Stimulated activated CD4-positive, alpha-beta T cell treated with anti-CD3 and anti-CD28 coated beads, Interleukin-1b, Interleukin-23, amount 100 ng/mL, for 4 hours (primary cell): ENCODE data around the gene TTLL10.
A peak's percentile ranks its signal among the peaks of the same experiment; 100 is the strongest.

Source experiments
- DNase-seq, 2 donors: peaks; one replicate each; pipeline ENCODE4 v3.0.0-alpha.2; 2020; ENCODE audit warnings: low read depth in 2 of 2

TTLL10 gene

DNA sequence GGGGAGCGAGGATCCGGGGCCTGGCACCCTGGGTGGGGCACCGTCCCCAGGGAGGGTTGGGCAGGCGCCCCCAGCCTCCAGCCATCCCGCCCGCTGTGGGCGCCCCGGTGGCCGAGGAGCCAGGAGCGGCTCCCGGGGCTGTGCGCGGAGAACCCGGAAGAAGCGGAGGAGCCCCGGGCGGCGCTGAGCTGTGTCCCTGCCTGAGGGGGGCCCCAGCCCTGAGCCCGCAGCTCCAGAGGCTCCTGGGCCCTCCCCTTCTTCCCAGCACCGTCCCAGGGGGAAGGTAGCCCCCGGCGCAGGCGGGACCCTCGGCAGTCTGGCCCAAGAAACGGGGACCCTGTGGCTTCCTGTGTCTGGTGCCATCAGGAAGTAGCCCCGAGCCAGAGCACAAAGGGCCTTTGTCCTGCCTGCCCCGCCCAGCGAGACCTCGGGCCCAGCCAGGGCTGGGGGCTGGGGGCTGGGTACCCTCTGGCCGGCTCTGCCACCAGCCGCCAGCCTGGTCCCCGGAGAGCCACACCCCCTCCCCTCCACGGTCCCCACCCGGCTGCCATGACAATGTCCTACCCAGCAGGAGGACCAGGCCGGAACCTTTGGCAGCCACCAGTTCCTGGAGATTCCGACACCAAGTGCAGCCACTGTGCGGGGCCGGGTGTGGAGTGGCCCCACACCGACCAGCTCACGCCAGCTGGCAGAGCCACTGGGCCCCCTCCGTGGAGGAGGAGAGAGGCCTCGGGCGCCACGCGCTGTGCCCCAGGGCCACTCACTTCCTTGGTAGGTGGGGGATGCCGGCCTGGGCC is 15.6 kb upstream of the TTLL10 start:
- DNase-seq: peak in 1 of 2 donors; percentile 32

DNA sequence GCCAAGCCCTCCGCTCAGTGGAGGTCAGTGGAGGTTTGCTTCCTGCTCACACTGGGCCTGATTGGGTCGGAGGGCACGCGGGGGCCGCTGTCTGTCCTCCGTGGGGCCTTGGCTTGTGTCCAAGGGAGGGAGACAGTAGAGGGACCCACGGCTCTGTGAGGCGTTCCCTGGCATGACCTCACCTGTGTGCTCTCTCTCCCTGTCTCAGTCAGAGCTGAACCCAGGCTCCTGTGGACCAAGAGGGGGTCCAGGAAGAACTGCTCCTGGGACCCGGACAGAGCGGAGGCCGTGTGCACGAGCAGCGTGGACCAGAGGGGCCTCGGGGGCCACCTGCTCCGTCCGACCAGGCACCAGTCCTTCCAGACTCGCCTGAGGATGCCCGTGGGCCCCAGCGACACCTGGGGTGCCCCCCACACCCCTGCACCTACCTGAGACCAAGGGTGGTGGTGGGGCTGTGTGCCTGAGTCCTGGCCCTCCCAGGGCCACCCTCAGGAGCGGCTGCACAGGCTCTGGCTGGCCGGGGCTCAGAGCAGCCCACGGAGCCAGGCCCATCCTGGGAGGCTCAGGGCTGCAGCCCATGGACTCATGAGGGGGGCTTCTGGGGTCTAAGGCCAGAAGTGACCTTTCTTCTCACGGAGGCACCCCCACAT is 13.3 kb upstream of the TTLL10 start:
- DNase-seq: no peak

DNA sequence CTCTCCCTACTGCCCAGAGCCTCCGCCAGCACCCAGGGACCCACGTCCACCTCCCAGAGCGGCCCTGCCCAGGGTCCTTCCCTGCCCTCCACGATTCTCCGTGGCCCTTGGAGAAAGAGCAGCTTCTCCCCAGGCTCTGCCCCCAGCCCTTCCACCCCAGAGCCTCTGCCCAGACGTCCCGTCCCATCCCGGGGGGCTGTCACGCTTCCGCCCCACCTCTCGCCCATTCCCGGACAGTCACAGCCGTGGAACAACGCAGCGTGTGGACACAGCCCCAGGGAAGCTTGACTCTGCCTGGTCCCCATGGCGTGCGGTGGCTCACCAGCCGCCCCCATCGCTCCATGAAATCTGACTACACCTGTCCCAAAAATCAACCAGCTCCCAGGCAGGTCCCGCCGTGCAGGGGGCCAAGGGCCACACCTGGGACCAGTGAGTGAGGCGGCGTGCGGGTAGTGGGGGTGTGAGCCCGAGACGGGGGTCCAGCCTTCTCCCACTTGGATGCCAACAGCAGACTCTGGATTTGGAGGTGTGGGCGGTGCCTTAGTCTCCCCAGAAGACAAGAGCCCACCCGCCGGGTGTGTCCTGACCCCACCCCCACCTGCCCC is 12.5 kb upstream of the TTLL10 start:
- DNase-seq: no peak

DNA sequence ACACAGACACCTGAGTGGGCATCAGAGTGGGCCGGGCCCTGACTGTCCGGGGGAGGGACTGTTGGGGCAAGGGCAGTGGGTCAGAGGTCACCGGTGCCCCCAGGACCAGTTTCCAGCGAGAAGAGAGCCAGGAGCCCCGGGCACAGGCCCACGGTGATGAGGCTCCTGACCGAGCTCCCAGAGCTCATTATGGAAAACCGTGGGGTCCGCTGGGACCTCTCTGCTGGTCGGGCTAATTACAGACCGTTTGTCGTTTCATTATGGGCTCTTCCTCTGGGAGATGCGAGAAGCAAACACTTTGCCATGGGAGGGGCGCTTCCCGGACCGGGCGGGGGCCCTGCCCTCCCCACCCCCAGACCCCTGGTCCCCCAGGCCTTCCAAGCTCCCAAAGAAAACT is 12.0 kb upstream of the TTLL10 start:
- DNase-seq: no peak

DNA sequence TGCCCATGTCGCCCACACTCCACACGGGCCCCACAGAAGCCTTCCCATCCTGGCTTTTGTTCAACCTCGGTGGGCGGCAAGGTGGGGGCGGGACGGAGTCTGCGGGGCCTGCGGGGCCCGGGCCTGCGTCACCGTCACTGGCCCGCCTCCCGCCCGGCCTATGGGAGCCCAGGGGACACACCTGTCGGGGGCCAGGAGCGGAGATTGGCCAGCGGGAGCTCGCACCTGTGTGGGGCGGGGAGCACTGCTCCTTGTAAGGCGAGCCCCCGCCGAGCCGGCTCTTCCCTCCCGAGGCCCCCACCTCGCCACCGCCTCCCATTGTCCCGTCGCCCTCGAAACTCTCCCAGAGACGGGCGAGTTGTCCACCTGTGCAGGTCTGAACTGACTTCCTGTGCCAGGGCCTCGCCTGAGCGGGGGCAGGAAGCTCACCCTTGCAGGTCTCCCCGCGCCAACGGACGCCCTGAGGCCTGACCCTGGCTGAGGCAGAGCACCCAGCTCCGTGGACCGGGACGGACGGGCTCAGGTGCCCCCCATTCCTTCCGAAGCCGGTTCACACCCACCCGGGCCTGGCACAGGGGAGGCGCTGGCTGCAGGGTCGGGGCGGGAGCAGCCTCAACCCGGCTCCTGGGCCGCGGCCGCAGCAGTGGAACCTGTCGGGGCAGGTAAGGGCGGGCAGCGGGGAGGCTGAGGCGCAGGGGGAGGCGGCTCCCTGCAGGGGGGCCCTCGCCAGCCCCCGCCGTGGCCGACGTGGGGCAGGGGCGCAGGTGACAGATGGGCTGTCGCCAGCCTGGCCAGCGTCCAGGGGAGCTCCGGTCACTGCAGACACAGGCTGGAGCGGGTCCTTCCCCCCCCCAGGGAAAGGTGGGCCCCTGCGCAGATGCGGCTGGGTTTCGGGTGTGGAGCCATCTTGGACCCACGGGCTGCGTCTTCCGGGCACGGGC is 10.8 kb upstream of the TTLL10 start:
- no peak for DNase-seq

DNA sequence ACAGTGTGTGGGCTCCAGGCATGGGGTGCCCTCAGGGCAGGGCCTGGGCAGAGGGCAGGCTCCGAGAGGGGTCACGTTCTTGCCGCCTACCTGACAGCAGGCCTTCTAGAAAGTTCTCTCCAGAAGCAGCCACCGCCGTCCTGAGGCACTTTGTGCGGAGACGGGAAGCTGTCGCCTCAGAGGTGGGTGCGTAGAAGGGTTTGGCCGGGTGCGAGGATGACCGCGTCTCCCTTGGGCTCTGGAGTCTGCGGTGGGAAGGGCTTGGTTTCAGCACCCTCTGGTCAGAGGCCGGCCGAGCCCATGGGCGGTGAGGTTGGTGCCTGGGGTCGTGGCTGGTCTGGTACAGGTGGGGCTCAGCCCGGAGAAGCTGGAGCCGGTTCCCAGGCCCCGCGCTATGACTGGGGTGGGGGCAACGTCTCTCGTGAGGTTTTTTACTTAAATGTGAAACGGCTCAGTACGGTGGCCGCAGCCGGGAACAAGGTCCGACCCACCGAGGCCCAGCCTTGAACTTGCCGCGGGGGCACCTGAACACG is 10.1 kb upstream of the TTLL10 start:
- DNase-seq: no peak

DNA sequence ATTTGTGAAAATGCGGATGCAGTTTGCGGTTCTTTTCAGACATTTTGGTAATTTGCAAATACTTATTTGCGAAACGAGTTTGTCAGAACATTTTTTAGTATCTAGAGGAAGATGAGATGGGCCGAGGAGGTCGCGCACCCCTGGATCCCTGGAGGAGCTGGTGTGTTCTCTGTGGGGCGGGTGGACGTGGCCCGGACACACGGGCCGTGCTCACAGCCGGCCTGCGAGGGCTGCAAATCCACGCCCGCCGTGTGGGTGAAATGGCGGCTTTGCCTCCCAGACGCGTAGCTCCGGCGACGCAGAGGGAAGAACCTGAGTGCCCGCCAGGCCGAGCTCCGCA is 9.3 kb upstream of the TTLL10 start:
- DNase-seq: no peak

DNA sequence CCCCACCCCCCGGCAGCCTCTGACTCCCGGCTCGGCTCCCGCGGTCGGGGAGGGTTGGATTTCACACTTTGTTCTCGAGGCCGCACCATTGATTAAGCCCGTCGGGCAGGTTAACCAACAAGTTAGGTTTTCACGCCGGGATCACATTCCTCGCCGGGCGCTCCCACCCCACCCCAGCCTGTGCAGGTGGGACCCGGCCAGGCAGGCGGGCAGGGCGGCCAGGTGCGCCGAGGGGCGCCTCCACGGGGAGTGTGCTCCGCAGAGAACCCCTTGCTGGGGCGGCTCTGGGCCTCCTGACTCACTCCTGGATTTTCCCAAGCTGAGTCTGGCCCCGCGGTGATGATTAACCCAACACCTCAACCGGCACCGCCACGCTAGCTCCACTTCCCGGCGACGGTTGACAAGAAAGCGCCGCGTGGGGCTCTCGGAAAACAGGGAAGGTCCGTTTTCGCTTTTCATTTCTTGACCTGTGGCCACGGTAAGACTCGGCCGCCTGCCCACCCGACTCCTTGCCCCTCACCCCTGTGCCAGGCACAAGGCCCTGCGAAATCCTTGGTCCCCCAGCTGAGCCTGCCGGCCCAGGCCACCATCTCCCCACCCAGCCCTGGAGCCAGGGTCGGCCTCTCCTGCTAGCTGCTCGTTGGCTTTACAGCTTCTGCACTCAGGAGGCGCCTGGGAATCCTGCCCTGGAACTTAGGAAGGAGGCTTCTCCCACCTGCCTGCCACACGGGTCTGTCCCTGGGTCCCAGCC is 8.8 kb upstream of the TTLL10 start:
- no peak for DNase-seq

DNA sequence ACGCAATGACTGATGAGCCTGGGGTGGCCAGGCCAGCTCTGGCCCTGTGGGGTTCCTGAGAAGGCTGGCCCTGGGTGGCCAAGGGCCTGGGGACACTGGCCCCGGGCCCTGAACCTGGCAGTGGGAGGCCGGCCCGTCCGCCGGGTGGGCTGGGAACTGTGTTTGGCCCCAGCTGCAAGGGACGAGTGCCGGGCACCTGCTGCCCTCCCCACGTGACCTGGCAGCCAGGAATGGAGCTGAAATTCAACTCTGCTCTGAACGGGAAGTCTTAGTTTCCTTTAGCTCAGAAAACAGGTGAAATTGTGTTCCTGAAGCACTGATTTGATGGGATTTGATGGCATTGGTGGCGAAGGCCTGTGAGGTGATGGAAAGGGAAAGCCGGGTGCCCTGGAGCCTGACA is 8.2 kb upstream of the TTLL10 start:
- DNase-seq: no peak

DNA sequence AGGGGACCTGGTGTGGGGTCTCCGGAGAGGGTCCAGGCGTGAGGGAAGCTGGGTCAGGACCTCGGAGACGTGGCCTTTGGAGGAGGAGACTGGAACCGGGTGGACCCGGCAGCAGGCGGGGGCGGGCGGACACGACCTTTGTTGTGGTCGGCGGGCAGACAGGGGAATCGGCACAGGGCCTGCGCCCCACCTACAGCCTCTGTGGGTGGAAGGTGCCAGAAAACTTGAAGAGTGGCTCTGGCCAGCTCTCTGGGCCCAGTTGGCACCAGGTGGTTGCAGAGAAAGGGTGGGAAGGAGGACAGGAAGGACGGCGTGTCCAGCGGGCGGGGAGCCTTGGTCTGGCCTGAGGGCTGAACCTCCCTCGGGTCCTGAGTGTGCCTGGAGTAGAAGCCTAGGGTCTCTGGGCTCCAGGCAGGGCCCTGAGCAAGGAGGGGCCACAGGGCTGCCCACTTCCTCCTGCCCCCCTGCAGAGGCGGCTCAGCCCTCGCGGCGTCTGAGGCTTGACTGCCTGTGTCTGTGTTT is 7.7 kb upstream of the TTLL10 start:
- DNase-seq: no peak

DNA sequence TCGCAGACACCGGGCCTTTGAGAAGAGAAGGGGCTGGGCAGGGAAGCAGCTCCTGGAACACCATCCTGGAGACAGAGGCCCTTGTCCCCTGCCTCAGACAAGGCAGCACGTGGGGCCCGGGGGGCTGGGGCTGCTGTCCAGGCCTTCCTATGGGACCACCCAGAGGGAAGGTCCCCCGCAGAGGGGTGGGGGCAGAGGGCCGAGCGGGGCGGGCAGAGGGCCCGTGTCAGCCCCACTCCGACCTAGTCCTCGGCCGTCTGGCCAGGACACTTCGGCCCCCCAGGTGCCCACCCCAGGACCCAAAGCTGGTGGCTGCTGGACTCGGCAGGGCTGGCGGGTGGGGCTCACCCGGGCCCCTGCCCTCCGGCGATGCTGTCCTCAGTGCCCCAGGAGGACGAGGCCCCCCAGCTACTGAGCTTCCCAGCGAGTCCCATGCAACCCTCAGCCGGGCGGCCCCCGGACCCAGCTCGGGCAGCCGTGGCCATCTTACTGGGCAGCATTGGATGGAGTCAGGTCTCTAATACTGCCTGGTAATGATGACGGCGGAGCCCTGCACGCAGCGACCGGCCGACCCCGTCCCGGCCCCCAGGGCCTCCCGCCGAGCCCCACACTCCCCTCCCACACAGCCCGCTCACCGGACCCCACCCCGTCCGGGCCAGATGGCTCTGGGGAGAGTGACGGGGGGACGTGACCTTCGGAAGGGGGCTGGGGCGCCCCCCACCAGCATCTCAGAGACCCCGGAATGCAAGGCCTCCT is 6.9 kb upstream of the TTLL10 start:
- DNase-seq: no peak

DNA sequence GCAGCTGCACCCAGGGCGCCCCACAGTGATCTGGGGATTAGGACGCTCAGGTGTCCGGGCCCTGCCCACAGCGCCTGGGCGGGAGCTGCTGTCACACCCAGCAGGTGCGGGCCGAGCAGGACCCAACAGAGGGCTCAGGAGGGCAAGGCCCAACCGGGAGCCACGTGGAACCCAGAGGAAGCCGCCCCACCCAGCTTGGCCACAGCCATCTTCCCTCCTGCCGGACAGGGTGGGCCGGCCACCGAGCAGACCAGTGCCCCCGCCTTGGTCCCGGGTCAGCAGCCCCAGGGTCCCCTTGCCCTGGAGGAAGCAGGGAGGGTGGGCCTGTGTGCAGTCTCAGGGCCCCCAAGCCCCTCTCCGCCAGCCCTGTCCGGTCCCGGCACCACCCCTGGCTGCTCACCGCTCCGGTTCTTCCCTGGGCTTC is 6.3 kb upstream of the TTLL10 start:
- DNase-seq: no peak

DNA sequence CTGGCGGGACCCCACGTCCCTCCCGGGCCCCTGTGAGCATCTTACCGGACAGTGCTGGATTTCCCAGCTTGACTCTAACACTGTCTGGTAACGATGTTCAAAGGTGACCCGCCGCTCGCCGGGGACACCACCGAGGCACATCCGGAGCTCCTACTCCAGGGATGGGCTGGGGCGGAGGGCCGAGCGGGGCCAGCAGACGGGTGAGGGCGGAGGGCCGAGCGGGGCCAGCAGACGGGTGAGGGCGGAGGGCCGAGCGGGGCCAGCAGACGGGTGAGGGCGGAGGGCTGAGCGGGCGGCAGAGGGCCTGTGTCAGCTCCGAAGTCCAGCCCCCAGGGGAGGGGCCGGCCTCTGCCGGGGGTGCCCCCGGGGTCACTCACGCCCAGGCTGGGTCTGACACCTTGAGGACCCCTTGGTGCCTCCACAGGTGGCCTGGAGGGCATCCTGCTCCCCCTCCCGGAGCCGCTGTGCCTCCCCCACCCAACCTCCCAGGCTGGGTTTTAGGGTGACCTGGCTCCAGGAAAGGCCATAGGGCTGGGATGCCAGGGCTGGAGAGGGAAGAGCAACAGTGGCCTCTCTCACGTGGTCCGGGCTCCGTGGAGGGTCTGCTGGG is 5.7 kb upstream of the TTLL10 start:
- DNase-seq: no peak

DNA sequence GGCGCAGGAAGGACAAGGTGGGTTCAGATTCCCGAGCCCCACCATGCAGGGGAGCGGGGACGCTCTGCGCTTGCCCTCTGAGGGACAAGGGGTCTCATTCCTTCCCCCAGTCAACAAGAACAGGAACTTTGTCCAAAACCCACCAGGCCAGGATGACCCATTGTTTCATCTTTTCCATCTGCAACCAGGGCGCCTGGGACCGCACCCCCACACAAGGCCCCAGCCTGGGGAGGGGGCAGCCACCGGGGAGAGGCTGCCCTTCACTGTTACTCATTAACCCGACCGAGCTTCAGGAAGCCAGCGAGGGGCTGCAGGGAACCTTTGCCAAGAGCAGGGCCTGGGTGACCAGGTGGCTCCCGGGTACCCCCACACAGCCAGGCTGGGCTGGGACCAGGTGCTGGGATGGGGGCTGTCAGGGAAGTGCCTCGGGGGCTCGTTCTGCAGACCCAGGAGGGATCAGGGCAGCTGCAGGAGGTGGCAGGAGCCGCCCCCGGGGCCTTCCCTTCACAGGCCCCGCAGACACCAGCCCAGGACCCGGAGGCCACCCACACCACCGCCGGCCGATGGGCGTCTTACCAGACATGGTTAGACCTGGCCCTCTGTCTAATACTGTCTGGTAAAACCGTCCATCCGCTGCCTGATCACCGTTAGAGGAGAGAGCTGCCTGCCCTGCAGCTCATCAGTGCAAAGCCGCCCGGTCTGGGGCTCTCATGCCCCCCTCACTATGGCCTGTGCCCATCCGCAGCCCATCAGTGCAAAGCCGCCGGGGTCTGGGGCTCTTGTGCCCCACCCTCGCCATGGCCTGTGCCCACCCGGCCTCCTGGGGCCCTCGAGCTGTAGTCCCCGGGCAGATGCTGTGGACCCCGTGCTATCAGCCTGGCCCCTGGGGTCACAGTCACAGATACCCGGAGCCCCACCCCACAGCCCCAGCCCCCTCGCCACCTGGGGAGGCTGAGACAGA is 4.9 kb upstream of the TTLL10 start:
- DNase-seq: no peak

DNA sequence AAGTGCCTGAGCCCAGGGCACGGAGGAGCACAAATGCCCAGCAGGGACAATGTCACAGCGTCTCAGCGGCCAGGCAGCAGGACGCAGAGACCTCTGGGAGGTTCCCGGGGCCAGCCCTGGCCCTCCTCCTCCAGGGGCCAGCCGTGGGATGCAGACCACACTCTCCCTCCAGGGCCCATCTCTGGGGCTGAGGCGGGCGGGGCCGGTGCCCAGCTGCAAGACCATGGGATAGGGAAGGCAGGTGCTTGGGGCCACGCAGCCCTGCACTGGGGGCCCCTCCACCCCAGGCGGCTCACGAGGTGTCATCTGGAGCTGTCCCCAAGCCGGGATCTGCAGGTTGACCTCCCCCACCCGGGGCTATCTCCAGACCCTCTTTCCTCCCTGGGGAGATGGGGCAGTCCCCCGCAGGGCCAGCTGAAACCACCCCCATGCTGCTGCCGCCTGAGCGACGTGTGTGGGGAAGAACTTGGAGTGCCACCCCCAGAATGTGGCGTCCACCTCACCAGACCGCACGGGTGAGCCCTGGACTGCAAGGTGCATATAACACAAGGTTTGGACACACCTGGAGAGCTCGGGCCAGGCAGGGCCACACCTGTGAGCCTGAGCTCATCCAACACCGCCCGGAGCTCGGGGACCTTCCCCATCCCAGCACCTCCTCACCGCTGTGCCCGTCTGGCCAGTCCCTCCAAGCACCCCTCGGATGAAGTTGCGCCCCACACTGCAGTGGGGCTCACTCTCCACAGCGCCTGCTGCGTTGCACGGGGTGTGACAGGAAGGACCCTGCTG is 4.1 kb upstream of the TTLL10 start:
- no peak for DNase-seq

DNA sequence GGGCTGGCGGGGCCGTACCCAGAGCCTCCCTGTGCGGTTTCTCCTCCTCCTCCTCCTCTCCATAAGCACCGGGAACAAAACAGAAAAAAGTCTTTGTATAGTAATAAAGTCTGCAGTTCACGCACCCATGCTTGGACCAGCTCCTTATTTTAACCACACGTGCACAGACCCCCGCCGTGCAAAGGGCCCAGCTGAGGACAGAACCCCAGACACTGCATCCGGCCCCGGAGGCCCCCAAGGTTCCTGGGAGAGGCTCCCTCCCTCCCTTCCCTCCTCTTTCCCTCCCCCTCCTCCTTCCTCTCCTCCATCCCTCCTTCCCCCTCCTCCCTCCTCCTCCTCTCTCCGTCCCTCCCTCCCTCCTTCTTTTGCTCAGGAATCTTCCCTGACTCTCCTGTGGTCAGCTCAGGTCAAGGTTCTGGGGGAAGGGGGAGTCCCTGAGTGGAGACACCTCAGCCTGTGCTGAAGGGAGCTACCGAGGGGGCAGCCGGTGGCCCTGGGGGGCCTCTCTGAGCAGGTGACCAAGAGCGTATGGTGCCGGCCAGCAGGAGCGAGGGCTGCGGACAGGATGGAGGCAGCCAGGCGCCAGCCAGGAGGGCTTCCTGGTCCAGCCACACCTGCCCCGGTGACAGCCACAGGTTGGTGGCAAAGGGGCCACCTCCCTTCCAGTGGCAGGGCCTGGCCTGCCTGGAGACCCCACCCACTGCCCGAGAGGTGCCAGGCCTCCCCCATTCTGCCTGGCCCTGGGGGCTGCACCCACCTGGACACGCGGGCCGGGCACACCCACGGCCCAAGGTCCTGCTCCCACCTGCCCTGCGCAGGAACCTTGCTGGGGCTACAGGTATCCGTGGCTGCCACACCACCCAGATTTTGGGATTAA is 3.2 kb upstream of the TTLL10 start:
- no peak for DNase-seq

DNA sequence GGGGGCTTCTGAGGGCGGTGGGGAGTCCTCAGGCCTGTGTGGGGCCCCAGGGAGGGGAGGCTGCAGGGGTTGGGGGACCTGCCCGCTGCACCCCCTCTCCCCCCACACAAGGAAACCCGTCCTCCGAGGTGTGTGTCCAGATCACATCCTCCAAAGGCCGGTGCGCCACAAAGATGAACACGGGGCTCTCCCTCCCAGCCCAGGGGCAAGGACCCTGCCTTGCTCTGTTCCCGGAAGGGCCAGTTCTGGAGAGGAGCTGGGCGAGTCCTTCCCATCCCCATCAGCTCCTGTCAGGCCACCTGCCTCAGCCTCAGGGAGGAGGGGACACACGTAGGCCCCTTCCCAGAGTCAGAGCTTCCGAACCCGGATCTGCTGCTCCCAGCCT is 2.5 kb upstream of the TTLL10 start:
- DNase-seq: no peak
